GM21423 (cell line): ENCODE results near the gene NLRC3.
"Not testable (repeated sequence)": the region's sequence is repeated elsewhere in the genome, so short reads cannot be mapped to it uniquely, and the experiment has no call there.

Source experiments
- ATAC-seq: cut with Tn5 transposase; IDR thresholded peaks from one replicate; pipeline ENCODE4 v1.9.1; 2021; ENCODE audit warnings: mild to moderate bottlenecking, moderate library complexity; ENCODE audit not compliant: unreplicated experiment

NLRC3 gene

DNA sequence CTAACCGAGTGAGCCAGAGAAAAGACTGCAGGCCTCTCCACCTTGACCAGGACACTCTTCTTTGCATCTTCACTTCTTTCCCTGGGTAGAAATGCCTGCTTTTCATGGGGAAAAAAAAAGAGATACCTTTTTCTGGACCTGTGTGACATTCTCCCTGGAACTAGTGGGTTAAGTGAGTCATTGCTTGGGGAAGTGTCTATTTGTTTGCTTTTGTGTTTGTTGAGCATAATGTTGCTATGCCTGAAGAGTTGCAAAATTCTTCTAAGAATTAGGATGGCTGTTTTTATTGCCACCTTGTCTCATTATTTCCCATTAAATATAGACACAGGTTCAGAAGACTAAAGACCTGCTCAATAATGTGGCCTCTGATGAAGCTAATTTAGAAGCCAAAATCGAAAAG lies 57.6 kb downstream of the NLRC3 start:
- ATAC-seq, result no peak

DNA sequence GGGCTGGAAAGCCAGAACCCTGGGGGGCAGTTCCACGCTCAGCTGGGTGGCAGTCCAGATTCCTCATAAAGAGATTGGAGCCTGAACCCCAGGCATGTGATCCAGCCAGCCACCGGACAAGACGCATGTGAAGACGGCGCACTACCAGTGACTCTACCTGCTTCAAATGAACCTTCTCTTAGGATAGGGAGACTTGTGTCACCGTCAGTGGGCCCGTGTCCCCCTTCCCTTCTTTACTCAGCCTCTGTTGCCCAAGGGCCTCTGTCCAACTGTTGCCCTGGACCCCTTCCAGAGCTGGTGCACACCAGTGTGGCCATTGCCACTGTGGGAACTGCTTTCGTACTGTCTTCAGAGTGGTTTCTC lies 58.2 kb downstream of the NLRC3 start:
- ATAC-seq, result no peak

GRCh38 chr16:3518292-3518985 lies 58.8 kb downstream of the NLRC3 start:
- ATAC-seq, result no peak

DNA sequence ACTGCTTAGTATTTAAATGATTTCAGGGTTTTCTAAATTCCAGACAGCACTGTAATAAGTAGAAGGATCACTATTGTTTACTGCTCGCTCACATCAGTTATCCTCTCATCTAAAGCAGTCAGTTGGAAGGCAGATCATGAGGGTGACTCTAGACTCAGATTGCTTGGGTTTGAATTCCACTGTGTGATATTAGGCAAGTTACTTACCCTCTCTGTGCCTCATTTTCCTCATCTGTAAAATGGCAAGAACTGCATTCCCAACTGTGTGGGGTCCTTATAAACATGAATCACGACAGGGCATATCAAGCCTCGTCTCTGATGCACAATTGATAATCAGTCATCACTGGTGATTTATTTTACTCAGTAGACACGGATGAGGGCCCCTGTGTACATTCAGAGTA lies 61.3 kb downstream of the NLRC3 start:
- no peak for ATAC-seq

DNA sequence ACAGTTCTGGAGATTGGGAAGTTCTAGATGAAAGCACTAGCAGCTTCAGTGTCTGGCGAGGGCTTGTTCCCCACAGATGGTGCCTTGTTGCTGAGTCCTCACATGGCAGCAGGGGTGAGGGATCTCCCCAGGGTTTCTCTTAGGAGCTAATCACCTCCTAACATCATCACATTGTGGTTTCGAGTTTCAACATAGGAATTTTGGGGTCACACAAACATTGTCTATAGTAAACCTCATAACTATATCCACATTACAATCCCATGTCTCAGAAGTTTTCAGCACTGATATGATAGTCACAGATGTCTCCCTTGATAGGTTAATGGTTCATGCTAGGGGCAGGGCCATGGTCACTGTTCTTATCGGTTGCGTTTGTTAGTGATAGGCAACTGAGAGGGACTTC lies 62.6 kb downstream of the NLRC3 start:
- ATAC-seq, result no peak

DNA sequence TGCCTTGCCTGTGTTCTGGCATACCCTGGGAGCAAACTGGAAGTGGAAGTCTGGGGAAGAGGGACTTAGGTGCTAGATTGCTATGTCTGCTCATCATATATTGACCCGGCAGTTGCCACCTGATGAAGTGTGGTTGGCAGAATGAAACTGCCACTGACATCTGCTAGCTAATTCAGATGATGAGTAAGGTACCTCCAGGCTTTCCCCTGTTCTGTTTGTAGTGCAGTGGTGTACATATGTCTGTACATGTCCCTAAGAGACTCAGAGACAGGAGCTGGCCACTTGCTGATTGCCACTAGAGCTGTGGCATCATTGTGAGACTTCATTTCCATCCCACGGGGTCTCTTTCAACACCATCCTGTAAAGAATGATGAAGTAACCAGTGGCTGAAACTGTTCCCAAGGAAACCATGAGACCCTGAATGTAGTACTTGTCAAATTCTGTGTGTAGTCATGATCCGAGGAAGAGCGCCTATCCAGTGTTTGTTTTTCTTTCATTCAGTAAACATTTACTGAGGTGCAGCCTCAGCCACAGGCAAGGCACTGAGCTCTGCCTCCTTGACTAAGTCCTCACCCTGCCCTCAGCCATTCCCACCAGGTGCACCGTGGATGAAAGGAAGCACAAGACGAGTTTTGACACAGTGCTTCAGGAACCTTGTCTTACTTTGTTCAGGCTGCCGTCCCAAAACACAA lies 63.2 kb downstream of the NLRC3 start:
- ATAC-seq, result no peak

DNA sequence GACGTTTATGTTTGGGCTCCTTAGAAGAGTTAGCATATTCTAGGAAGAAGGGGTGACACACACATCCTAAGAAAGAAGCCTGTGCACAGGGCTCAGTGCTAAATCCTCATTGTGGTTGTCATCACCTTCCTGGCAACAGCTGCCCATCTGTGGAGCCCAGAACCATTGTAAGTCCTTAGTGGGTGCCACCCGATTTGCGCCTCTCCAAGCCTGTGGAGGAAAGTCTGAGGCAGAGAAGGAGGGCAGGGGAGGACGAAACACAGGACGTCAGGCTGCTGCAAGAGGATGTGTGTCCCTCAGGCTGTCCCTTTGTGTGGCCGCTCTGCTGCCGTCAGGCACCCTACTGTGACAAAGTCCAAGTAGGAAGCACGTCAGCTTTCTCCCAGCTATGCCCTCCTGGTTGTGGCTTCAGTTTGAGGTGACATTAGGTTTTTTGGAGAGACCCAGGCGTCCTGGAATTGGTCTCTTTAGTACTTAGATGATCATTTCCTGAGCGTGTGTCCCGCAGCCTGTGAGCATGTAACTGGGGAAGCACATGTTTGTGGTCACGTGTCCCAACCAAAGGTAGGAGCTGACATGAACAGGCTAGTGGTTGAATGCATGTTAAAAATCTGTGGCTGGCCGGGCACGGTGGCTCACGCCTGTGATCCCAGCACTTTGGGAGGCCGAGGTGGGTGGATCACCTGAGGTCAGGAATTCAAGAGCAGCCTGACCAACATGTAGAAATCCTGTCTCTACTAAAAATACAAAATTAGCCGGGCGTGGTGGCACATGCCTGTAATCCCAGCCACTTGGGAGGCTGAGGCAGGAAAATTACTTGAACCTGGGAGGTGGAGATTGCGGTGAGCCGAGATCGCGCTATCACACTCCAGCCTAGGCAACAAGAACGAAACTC lies 65.7 kb downstream of the NLRC3 start:
- no peak for ATAC-seq

DNA sequence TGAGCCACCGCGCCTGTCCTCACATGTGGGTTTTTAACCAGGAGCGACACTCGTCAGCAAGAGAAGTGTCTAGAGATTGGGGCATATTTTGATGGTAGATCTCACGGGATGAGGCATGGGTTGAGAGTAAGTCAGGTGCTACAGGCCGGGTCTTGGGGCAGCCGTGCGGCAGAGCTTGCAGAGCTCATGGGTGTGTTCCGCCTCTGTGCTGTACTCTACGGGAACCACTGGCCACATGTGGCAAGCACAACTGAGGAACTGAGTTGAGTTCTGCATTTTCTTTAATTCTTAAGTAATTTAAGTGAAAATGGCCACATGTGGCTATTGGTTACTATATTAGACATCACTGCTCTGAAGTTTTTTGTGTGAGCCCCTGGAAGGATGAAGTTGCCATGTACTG lies 66.8 kb downstream of the NLRC3 start:
- no peak for ATAC-seq

- peak; percentile 58 for ATAC-seq
Observed at GRCh38 chr16:3509470-3509928, 67.7 kb downstream of the NLRC3 start.

DNA sequence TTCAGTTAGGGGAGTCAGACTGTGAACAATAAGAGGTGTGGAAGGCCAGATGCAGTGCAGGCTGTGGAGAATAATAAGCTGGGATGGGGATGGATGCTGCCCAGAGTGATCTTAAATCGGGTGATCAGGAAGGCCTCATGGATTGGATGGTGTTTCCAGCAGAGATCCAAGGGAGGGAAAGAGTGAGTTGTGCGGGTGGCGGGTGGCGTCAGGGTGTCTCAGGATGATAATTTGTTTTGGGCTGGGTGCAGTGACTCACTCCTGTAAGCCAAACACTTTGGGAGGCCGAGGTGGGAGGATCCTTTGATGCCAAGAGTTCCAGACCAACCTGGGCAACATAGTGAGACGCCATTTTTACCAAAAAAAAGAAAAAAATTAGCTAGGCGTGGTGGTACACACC lies 68.5 kb downstream of the NLRC3 start:
- no peak for ATAC-seq

DNA sequence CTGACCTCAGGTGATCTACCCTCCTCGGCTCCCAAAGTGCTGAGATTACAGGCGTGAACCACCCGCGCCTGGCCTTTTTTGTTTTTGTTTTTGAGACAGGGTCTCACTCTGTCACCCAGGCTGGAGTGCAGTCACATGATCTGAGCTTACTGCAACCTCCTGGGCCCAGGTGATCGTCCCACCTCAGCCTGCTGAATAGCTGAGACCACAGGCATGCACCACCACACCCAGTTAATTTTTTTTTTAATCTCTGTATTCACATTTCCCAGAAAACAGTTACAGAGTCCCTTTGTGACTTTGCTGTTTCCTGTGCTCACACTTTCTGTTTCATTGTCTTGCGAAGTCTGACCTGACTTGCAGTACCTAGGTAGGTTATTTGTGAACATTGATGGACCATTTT lies 73.7 kb downstream of the NLRC3 start:
- ATAC-seq, result no peak

GRCh38 chr16:3501783-3502400 lies 75.3 kb downstream of the NLRC3 start:
- ATAC-seq, result no peak

DNA sequence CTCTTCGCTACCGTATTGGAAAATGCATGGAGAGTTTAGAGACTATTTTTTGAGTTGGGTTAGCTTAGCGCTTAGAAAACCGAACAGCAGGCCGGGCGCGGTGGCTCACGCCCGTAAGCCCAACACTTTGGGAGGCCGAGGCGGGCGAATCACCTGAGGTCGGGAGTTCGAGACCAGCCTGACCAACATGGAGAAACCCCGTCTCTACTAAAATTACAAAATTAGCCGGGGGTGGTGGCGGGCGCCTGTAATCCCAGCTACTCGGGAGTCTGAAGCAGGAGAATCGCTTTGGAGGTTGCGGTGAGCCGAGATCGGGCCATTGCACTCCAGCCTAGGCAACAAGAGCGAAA lies 75.8 kb downstream of the NLRC3 start:
- not testable (repeated sequence) for ATAC-seq

- no peak for ATAC-seq
Observed at GRCh38 chr16:3498988-3499387, 78.2 kb downstream of the NLRC3 start.

- ATAC-seq, result no peak
Observed at GRCh38 chr16:3497771-3498170, 79.4 kb downstream of the NLRC3 start.

DNA sequence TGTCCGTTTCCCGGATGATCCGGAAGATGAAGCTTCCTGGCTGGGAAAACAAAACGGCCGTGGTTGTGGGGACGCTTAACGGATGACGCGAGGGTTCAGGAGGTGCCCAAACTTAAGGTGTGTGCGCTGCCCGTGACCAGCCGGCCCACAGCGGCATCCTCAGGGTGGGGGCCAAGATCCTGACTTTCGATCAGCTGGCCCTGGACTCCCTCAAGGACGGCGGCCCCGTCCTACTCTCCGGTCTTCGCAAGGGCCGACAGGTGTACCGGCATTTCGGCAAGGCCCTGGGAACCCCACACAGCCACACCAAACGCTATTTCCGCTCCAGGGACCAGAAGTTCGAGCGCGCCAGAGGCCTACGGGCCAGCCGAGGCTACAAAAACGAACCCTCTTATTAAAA lies 80.8 kb downstream of the NLRC3 start:
- no peak for ATAC-seq

- ATAC-seq, result no peak
Observed at GRCh38 chr16:3495176-3495575, 82.0 kb downstream of the NLRC3 start, which contains the start of gene C16orf90. Gene C16orf90 (minus strand): TSS chr16:3495489. CDS start chr16:3495421, 68 bp downstream.

GRCh38 chr16:3494386-3494973 lies 82.7 kb downstream of the NLRC3 start:
- no peak for ATAC-seq

DNA sequence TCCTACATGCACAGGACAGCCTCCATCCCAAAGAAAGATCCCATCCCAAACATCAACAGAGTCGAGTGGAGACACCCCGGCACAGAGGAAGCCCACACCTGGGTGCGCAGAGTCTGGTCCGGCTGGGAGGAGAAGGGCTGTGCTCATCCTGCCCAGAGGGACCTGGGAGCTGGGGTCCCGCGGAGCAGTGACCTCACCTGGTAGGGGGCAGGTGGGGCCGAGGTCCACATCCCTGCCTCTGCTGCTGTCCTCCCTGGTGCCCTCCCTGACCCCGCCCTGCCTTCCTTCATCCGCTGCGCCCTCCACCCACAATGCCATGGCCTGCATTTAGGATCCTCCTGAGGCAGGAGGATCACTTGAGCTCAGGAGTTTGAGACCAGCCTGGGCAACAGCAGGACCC lies 84.8 kb downstream of the NLRC3 start:
- ATAC-seq, result no peak

GRCh38 chr16:3490911-3491629 lies 86.1 kb downstream of the NLRC3 start:
- ATAC-seq, result no peak
